Bronchial epithelial cell (primary cell): ENCODE data around the gene DYNLT5. TPM values are rescaled to one million over a fixed set of nuclear protein-coding genes. Genes with fewer than 3 reads are reported as not detected.
"Not testable (repeated sequence)": the region's sequence is repeated elsewhere in the genome, so short reads cannot be mapped to it uniquely, and the experiment has no call there.

Experiments
- DNase-seq: peaks from one replicate; pipeline ENCODE4 v3.0.0-alpha.2; 2010; ENCODE audit warnings: low read depth
- FAIRE-seq: peaks from 2 replicates; lab custom pipeline; 2011; peaks lifted over from hg19 to GRCh38; lab: Jason Lieb, UNC
- H3K27me3 ChIP-seq: 2 replicates; pipeline ENCODE4 v1.5.1; 2011; ENCODE audit warnings: low read length; ENCODE audit not compliant: control insufficient read depth, insufficient read depth
- H3K36me3 ChIP-seq: 2 replicates; pipeline ENCODE4 v1.5.1; 2011; ENCODE audit warnings: low read length; ENCODE audit not compliant: control insufficient read depth, insufficient read depth
- H3K4me3 ChIP-seq: 2 replicates; pipeline ENCODE4 v1.5.1; 2011; ENCODE audit warnings: mild to moderate bottlenecking, low read depth, low read length, control low read depth
- total RNA-seq: library from RNA; depleted of rRNA; stranded (reverse); fragments of >200 nt; gene quantifications from 2 replicates; pipeline ENCODE4 v1.2.1, GENCODE V29; 2014
- TF ChIP-seq, protein P1 (sequence below): IDR thresholded peaks from 2 replicates; pipeline ENCODE4 v1.5.1; 2011; ENCODE audit warnings: mild to moderate bottlenecking, moderate library complexity, low read length, control low read depth, inconsistent platforms; ENCODE audit not compliant: insufficient read depth, severe bottlenecking

Gene DYNLT5
- total RNA-seq, 1 donor from 2014 or later = not detected

GRCh38 chr1:66723985-66724384, 28.3 kb upstream of the DYNLT5 start:
- H3K4me3 ChIP-seq = no peak overlapping the region
- FAIRE-seq (no peak), DNase-seq (no peak)
- H3K27me3 ChIP-seq = no peaks in the 10 kb centered on the region
- TF ChIP-seq, protein P1, sequence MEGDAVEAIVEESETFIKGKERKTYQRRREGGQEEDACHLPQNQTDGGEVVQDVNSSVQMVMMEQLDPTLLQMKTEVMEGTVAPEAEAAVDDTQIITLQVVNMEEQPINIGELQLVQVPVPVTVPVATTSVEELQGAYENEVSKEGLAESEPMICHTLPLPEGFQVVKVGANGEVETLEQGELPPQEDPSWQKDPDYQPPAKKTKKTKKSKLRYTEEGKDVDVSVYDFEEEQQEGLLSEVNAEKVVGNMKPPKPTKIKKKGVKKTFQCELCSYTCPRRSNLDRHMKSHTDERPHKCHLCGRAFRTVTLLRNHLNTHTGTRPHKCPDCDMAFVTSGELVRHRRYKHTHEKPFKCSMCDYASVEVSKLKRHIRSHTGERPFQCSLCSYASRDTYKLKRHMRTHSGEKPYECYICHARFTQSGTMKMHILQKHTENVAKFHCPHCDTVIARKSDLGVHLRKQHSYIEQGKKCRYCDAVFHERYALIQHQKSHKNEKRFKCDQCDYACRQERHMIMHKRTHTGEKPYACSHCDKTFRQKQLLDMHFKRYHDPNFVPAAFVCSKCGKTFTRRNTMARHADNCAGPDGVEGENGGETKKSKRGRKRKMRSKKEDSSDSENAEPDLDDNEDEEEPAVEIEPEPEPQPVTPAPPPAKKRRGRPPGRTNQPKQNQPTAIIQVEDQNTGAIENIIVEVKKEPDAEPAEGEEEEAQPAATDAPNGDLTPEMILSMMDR = no peak
- H3K36me3 ChIP-seq = no peaks in the 10 kb centered on the region

DNA sequence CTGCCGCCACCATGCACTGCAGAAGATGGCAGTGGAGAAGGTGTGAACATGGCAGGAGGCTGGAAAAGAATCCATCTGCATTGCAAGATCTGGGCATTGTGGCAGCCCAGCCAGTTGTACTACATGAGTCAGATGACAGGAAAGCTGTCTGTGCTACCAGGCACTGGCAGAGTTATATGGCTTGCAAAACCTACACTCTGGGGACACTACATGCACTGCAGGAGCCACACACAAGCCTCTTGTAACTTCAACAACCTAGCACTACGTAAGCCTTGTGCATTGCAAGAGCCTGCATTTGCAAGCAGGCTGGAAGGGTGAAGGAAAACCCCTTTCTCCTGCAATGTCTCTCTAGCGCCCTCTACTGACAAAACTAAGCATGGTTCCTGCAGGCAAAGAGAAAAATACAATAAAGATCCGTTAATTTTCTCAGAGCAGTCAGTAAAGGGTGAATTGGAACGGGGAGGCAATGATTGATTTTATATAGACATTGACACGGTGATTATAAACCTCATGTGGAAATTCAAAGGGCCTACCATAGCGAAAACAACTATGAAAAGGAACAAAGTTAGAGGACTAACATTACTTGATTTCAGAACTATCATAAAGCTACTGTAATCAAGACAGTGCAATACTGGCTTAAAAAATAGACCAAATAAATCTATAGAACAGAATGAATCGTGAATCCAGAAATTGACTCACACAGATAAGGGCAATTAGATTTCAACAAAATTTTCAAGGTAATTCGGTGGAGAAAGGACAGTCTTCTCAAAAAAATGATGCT, 26.2 kb upstream of the DYNLT5 start:
- TF ChIP-seq, protein P1 = peak; percentile 94
- no peaks in the 10 kb centered on the region for H3K27me3 ChIP-seq
- H3K36me3 ChIP-seq = no peaks in the 10 kb centered on the region
- no peak overlapping the region for H3K4me3 ChIP-seq
- peak; percentile 70 for DNase-seq
- FAIRE-seq = peak; percentile 36

DNA sequence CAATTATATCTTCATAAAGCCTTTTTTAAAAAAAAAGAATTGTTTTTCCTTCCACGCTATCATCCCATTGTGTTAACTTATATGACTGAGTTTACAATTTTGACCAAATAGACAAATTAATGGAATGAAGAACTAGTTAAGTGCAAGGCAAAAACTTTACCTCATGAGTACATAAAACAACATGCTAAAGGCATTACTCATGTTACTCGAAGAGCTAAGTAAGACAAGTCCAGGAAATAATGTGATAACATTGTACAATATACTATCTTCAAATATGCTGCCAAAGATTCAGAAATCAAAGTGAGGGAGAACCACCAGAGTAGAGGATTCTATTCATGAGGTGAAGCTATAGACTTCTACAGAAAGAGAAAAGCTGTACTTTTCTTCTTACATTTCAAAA, 24.2 kb upstream of the DYNLT5 start:
- TF ChIP-seq, protein P1 = no peak
- Histone ChIP-seq H3K36me3 (no peaks in the 10 kb centered on the region), H3K4me3 (no peak overlapping the region), H3K27me3 (no peaks in the 10 kb centered on the region)
- DNase-seq = peak; percentile 72
- no peak for FAIRE-seq

GRCh38 chr1:66728716-66729115, 23.5 kb upstream of the DYNLT5 start:
- DNase-seq, FAIRE-seq, H3K4me3 ChIP-seq, H3K36me3 ChIP-seq, H3K27me3 ChIP-seq: not testable (repeated sequence)

DNA sequence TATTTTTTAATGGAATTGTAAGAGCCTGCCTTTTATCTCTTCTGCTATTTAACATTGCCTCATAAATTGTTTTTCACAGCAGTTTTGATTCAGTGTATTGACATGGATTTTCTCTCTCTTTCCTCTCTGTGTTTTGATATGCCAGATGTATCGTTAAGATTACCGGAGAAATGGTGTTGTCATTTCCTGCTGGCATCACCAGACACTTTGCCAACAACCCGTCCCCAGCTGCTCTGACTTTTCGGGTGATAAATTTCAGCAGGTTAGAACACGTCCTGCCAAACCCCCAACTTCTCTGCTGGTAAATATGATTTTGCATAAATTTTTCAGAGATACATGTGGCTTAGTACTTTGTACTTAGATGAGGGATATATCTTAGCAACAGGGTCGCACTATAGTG, 23.1 kb upstream of the DYNLT5 start:
- no peaks in the 10 kb centered on the region for H3K27me3 ChIP-seq
- H3K4me3 ChIP-seq = no peak overlapping the region
- TF ChIP-seq, protein P1 = no peak
- no peaks in the 10 kb centered on the region for H3K36me3 ChIP-seq
- peak; percentile 79 for DNase-seq
- no peak for FAIRE-seq

DNA sequence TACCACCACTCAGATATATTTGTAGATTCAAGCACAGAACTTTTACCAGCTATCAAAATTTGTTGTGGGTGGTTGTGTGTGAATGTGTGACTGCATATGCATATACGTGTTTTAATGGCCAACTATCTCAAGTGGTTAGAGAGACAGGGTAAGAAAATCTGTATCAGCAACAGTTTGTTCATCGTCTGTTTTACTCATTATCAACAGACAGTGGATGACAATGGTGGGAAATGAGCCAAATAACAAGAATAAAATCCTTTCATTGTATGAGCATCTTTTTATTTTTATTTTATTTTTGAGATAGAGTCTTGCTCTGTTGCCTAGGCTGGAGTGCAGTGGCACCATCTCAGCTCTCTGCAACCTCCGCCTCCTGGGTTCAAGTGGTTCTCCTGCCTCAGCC, 22.7 kb upstream of the DYNLT5 start:
- DNase-seq = no peak
- TF ChIP-seq, protein P1 = no peak
- FAIRE-seq = no peak
- Histone ChIP-seq H3K27me3 (no peaks in the 10 kb centered on the region), H3K36me3 (no peaks in the 10 kb centered on the region), H3K4me3 (no peak overlapping the region)
